Measurements from ENCODE around the gene VAT1. TPM values are rescaled to one million over a fixed set of nuclear protein-coding genes. Genes with fewer than 3 reads are reported as not detected.

VAT1 gene
- polyA plus RNA-seq, 1 donor = 59.9 TPM

GRCh38 chr17:43027091-43028032, 5.2 kb upstream of the VAT1 start:
- DNase-seq (ENCODE audit: low read depth) = no peak

DNA sequence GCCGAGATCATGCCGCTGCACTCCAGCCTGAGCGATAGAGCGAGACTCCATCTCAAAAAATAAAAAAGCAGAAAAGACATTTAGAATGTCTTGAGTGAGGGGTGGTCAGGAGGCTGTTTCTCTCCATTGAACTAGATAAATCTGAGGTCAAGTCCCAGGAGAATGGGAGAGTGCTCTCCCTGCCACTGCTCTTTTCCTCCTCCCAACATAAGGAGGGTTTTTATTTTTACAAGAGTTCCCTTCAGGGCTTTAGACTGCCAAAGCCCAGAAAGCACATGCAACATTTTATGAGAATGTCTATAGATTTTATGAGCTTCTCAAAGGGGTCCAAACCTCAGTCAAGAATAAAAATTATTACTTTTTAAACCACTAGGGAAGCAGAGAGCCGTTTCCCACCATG, 4.4 kb upstream of the VAT1 start:
- DNase-seq (ENCODE audit: low read depth) = no peak

DNA sequence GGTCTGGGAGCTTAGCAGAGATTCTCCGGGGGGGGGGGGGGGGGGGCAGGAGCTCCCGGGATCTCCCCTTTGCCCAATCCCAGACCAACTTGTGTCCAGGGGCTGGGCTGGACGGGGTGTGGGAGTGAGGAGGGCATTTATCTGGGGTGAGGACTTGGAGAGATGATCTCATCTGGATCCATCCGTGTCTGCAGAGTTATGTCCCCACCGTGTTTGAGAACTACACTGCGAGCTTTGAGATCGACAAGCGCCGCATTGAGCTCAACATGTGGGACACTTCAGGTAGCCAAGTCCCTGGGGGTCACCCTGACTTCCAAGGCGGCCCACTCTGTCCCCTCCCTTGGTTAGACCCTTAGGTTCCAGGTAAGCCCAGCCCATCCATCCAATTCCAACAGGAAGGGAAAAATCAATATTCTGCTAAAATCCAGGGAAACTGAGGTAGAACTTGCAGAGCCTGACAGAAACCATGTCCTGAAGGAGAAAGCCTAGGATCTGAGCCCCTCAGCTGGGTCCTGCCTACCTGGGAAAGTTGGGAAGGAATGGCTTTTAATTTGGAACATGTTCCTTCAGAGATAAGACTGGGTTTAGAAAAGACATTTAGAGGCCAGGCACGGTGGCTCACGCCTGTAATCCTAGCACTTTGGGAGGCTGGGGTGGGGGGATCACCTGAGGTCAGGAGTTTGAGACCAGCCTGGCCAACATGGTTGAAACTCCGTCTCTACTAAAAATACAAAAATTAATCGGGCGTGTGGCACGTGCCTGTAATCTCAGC, 3.8 kb upstream of the VAT1 start:
- no peak for DNase-seq (ENCODE audit: low read depth)

DNA sequence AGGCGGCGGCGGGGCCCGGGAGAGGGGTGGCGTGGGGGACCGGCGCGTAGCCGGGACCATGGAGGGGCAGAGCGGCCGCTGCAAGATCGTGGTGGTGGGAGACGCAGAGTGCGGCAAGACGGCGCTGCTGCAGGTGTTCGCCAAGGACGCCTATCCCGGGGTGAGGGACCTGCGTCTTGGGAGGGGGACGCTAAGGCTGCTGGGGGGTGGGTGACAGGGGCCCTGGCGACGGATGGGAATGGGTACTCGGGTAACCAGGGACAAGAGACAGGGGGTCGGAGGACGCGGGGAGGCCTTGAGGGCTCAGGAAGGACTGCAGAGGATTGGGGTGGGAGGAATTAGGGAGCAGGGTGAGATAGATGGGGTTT, 3.1 kb upstream of the VAT1 start:
- no peak for DNase-seq (ENCODE audit: low read depth)

GRCh38 chr17:43024407-43025289, 2.5 kb upstream of the VAT1 start, which contains the start of gene RND2:
TSS of gene RND2 (plus strand) at chr17:43025231. CDS start at chr17:43025348, 117 bp downstream.
- DNase-seq (ENCODE audit: low read depth) = peak; percentile 85

GRCh38 chr17:43020789-43021740, 1.1 kb downstream of the VAT1 start:
- DNase-seq (ENCODE audit: low read depth) = no peak

DNA sequence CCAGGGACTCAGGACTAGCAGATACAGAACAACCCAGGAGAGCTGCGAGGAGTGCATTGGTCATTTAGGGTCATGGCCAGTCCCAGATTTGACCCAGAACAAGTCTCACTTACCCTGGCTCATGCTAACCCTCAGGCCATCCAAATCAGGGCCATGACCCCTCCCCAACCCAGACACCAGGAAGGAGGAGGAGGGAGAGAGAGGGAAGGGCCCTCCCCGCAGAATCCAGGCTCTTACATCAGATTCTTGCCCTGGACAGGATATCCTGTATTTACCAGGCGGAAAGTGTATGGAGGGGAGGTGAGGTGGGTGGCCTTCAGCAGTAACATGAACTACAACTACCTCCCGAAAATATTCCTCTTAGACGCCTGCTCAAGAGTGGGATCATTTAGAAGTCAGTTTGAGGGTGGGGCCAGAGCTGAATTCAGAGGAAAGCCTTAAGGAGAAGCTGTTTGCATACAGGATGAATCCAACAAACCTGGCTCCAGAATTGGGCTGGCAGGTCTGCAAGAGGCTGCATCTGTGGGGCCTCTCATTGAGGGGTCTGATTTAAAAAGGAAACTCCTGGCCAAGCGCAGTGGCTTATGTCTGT, 2.1 kb downstream of the VAT1 start:
- DNase-seq (ENCODE audit: low read depth) = no peak

DNA sequence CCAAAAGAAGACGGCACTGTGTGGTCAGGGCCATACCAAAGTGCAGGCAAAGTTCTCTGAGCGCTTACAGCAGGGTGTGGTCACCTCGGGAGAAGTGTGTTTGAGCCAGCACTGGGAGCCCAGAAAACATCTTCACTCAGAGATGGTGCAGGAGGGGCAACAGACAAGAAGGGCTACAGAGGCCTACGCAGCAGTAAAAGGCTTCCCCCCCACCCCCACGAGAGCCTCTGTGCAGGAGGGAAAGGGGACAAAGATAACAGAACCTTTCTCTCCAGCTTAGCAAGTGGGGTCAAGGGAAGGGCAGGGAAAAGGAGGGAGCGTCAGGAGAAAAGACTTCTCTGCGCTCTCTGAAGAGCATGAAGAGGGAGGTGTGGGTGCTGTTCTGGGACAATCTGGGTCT, 2.8 kb downstream of the VAT1 start:
- no peak for DNase-seq (ENCODE audit: low read depth)

DNA sequence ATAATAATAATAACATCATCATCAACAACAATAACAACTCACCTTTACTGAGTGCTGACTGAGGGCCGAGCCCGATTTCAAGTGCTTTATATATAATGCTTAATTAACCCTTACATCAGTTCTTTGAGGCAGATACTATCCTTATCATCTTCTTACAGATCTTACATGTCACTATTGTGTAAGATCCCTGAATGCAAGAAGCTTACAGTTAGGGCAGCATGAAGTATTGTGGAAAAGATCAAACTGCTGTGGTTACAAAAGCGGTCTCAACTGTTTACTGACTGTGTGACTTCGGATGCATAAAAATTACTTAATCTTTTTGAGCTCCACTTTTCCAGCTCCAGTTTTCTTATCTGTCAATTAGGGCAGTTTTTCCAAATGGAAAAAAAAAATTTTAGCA, 3.3 kb downstream of the VAT1 start:
- DNase-seq (ENCODE audit: low read depth) = no peak

GRCh38 chr17:43018008-43018853, 4.0 kb downstream of the VAT1 start:
- DNase-seq (ENCODE audit: low read depth) = no peak

- no peak for DNase-seq (ENCODE audit: low read depth)
Observed at GRCh38 chr17:43016216-43016615, 6.0 kb downstream of the VAT1 start.

DNA sequence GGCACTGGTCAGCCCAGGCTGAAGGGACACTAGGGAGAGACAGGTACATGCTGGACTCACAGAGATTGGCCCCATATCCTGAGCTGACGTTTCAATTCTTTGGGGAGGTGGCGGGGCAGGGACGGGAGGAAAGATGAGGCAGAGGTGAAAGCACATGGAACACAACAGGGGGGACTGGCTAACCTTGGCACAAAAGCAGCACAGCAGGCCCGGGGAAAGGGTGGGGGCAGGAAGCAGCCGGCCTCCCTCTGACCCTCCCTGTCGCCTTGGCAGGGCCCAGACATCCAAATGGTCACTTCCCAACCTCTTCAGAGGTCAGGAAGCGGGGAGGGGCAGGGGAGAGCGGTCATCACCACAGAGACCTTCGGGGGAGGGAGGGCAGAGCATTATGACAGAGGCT, 6.6 kb downstream of the VAT1 start:
- no peak for DNase-seq (ENCODE audit: low read depth)

GRCh38 chr17:43014649-43015542, 7.3 kb downstream of the VAT1 start:
- DNase-seq (ENCODE audit: low read depth) = no peak

DNA sequence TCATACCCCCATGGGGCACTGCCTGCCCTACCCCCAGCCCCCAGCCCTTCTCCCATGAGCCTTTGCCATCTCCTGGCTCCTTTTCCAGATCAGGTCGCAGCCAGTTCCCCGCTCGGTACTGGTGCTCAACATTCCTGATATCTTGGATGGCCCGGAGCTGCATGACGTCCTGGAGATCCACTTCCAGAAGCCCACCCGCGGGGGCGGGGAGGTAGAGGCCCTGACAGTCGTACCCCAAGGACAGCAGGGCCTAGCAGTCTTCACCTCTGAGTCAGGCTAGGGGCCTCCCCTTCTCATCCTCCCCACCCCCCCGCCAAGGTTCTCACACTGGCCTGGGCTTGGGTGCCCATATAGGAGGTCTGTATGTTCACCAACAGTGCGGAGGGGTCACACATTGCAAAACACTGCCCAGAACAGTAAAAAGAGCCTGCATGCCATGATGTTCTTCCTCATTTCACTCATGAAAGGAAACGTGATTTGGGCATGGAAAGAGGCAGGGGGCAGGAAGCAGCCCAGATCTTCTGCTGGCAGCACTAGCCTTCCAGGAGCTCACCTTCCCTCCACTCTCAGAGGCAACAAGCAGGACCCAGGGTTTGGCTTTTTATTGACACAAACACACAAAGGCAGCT, 8.1 kb downstream of the VAT1 start:
- DNase-seq (ENCODE audit: low read depth) = no peak

DNA sequence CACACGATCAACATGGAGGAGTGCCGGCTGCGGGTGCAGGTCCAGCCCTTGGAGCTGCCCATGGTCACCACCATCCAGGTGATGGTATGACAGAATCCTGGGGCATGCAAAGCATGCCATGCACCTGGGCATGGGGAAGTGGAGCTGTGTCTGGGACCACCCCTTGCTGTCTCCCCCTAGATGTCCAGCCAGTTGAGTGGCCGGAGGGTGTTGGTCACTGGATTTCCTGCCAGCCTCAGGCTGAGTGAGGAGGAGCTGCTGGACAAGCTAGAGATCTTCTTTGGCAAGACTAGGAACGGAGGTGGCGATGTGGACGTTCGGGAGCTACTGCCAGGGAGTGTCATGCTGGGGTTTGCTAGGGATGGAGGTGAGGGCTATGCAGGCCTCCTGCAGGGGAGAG, 8.9 kb downstream of the VAT1 start:
- DNase-seq (ENCODE audit: low read depth) = no peak

DNA sequence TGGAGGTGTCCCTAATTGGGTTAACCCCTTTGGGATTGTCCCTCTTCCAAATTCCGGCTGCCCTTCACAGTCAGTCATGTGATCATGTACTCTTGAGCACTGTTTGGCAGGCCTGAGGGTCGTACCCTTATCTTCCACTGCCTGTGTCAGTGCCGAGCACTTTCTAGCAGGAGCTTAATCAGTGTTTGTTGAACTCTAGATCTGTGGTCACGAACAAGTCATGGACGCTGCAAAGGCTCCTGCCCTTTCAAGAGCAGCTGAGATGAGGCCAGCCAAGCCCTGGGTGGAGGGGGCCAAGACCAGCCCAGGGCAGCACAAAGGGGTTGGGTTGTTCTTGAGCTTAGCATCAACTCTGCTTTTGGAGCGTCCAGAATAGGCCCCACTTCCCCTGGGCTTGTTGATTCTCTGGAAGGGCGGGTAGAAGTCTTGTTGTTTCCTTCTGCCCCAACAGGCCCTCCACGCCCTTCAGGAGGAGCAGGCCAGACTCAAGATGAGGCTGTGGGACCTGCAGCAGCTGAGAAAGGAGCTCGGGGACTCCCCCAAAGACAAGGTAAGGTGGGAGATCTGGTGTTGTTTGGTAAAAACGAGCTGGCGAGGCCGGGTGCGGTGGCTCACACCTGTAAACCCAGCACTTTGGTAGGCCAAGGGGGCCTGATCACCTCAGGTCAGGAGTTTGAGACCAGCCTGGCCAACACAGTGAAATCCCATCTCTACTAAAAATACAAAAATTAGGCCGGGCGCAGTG, 10.3 kb downstream of the VAT1 start:
- no peak for DNase-seq (ENCODE audit: low read depth)

GRCh38 chr17:43010667-43011308, 11.4 kb downstream of the VAT1 start:
- no peak for DNase-seq (ENCODE audit: low read depth)

Measured in forelimb muscle (tissue), 1 donor.